Progenitor cell of endocrine pancreas (in vitro differentiated cells): Measurements from ENCODE around the gene KDM2A. TPM values are rescaled to one million over a fixed set of nuclear protein-coding genes. Genes with fewer than 3 reads are reported as not detected.

Experiments used
- DNase-seq: peaks from one replicate; pipeline ENCODE4 v3.0.0; 2021; ENCODE audit warnings: low spot score; ENCODE audit not compliant: unreplicated experiment
- H3K27ac Mint-ChIP-seq: 2 replicates; pipeline ENCODE4 v1.8.0; 2021; ENCODE audit warnings: mild to moderate bottlenecking, moderate library complexity, mixed read lengths
- H3K27me3 Mint-ChIP-seq: 2 replicates; pipeline ENCODE4 v1.8.0; 2021; ENCODE audit warnings: mixed read lengths
- H3K36me3 Mint-ChIP-seq: 2 replicates; pipeline ENCODE4 v1.8.0; 2022; ENCODE audit warnings: mixed read lengths; ENCODE audit not compliant: insufficient read depth
- H3K4me1 Mint-ChIP-seq: 2 replicates; pipeline ENCODE4 v1.8.0; 2021; ENCODE audit warnings: low read depth, mixed read lengths
- H3K4me3 Mint-ChIP-seq: 2 replicates; pipeline ENCODE4 v1.8.0; 2021; ENCODE audit warnings: low read depth, mild to moderate bottlenecking, moderate library complexity, mixed read lengths
- H3K9me3 Mint-ChIP-seq: 2 replicates; pipeline ENCODE4 v1.8.0; 2021; ENCODE audit warnings: low read depth, mixed read lengths
- CTCF ChIP-seq: fragments of 200-600 bp; sonication (generic); IDR thresholded peaks from one replicate; pipeline ENCODE4 v1.5.0; 2021; ENCODE audit warnings: antibody characterized with exemption, mild to moderate bottlenecking; ENCODE audit not compliant: unreplicated experiment
- total RNA-seq: library from RNA; stranded (reverse); gene quantifications from 2 replicates; pipeline ENCODE4 v1.2.1, GENCODE V29; 2021

Gene KDM2A
- total RNA-seq, 1 donor from 2014 or later = 108 TPM

- Mint-ChIP-seq H3K9me3 (no peaks in the 10 kb centered on the region), H3K4me3 (no peak overlapping the region), H3K27me3 (no peaks in the 10 kb centered on the region), H3K27ac (no peak overlapping the region), H3K4me1 (no peaks in the 10 kb centered on the region), H3K36me3 (no peaks in the 10 kb centered on the region)
- no peak for DNase-seq
- TF ChIP-seq CTCF = no peak
These were observed 23.9 kb upstream of the KDM2A start for GRCh38 chr11:67095214-67095507.

- TF ChIP-seq CTCF = no peak
- Mint-ChIP-seq H3K4me3 (no peak overlapping the region), H3K36me3 (no peaks in the 10 kb centered on the region), H3K4me1 (no peaks in the 10 kb centered on the region), H3K27me3 (no peaks in the 10 kb centered on the region), H3K9me3 (no peaks in the 10 kb centered on the region), H3K27ac (no peak overlapping the region)
- no peak for DNase-seq
These were observed 20.1 kb upstream of the KDM2A start for GRCh38 chr11:67098799-67099429.

- Mint-ChIP-seq H3K9me3 (no peaks in the 10 kb centered on the region), H3K27me3 (no peaks in the 10 kb centered on the region), H3K4me3 (no peak overlapping the region), H3K36me3 (no peaks in the 10 kb centered on the region), H3K4me1 (no peaks in the 10 kb centered on the region), H3K27ac (peak overlapping the region; percentile 65)
- no peak for DNase-seq
- TF ChIP-seq CTCF = no peak
These were observed 19.2 kb upstream of the KDM2A start for GRCh38 chr11:67099831-67100324.

- no peaks in the 10 kb centered on the region for H3K4me1 Mint-ChIP-seq
- H3K36me3 Mint-ChIP-seq = no peaks in the 10 kb centered on the region
- no peak for TF ChIP-seq CTCF
- no peak for DNase-seq
- no peak overlapping the region for H3K27ac Mint-ChIP-seq
- H3K27me3 Mint-ChIP-seq = no peaks in the 10 kb centered on the region
- no peak overlapping the region for H3K4me3 Mint-ChIP-seq
- H3K9me3 Mint-ChIP-seq = no peaks in the 10 kb centered on the region
These were observed 16.4 kb upstream of the KDM2A start for GRCh38 chr11:67102664-67103063.

GRCh38 chr11:67105964-67106363, 13.1 kb upstream of the KDM2A start:
- H3K9me3 Mint-ChIP-seq = no peaks in the 10 kb centered on the region
- H3K27me3 Mint-ChIP-seq = no peaks in the 10 kb centered on the region
- H3K4me3 Mint-ChIP-seq = no peak overlapping the region
- H3K4me1 Mint-ChIP-seq = no peaks in the 10 kb centered on the region
- H3K27ac Mint-ChIP-seq = no peak overlapping the region
- DNase-seq = no peak
- no peak for TF ChIP-seq CTCF
- no peaks in the 10 kb centered on the region for H3K36me3 Mint-ChIP-seq
